Naive thymus-derived CD8-positive, alpha-beta T cell (primary cell): Measurements from ENCODE around the gene LRRFIP1. TPM values are rescaled to one million over a fixed set of nuclear protein-coding genes. Genes with fewer than 3 reads are reported as not detected.

Source experiments
- ATAC-seq, 2 donors: fragments of 150-1000 bp; cut with Tn5 transposase in 1 of 2; sonication (Bioruptor Pico), chemical (Tn5 transposase) in 1 of 2; 1 replicate in 1 of 2; 2 replicates in 1 of 2; pipeline ENCODE4 v1.10.0; 2021; ENCODE audit warnings: mild to moderate bottlenecking in 2 of 2, moderate library complexity in 2 of 2
- POLR2A ChIA-PET: fragments of 350-600 bp; sonication (Branson Sonifier 250); formaldehyde crosslinking; loops from one replicate; lab custom pipeline; 2021; ENCODE audit warnings: antibody characterized with exemption; lab: Charles Lee
- DNase-seq, 10 donors: peaks; one replicate each; pipeline versions ENCODE4 v3.0.0 to v3.0.0-alpha.2; 2020 to 2022
- H3K27ac Mint-ChIP-seq, 10 donors: one replicate each; pipeline ENCODE4 v1.8.0; 2020 to 2022; ENCODE audit warnings: mild to moderate bottlenecking in 10 of 10, mixed read lengths in 10 of 10, moderate library complexity in 4 of 10, inconsistent platforms in 1 of 10
- H3K27me3 Mint-ChIP-seq, 5 donors: one replicate each; pipeline ENCODE4 v1.8.0; 2021 to 2022; ENCODE audit warnings: mixed read lengths in 5 of 5
- H3K36me3 Mint-ChIP-seq, 3 donors: one replicate each; pipeline ENCODE4 v1.8.0; 2020 to 2022; ENCODE audit warnings: mixed read lengths in 3 of 3, mild to moderate bottlenecking in 2 of 3, inconsistent platforms in 1 of 3
- H3K4me1 Mint-ChIP-seq, 4 donors: one replicate each; pipeline ENCODE4 v1.8.0; 2021 to 2022; ENCODE audit warnings: mixed read lengths in 4 of 4
- H3K4me3 Mint-ChIP-seq, 10 donors: one replicate each; pipeline ENCODE4 v1.8.0; 2020 to 2022; ENCODE audit warnings: mild to moderate bottlenecking in 10 of 10, mixed read lengths in 10 of 10, moderate library complexity in 6 of 10, inconsistent platforms in 1 of 10
- H3K9me3 Mint-ChIP-seq, 9 donors: one replicate each; pipeline ENCODE4 v1.8.0; 2020 to 2022; ENCODE audit warnings: mixed read lengths in 9 of 9, mild to moderate bottlenecking in 3 of 9, inconsistent platforms in 1 of 9, moderate library complexity in 1 of 9
- polyA plus RNA-seq, 3 donors: library from polyadenylated mRNA; unstranded; fragments of 300-500 nt; fragmentation: Illumina TruSeq; gene quantifications; one replicate each; pipeline ENCODE4 v1.2.3, GENCODE V29; 2021
- total RNA-seq, 8 experiments: library from RNA in 2 of 8; stranded (reverse) in 2 of 8; gene quantifications; one replicate each; pipeline ENCODE4 v1.2.3 and lab custom pipeline; 2021 to 2026

Gene LRRFIP1
- total and polyA plus RNA-seq, 5 experiments from 2014 or later = 72.9 to 103 (median 91.8) TPM

- DNase-seq (no peak), ATAC-seq (no peak)
- Mint-ChIP-seq H3K27ac (no peak overlapping the region), H3K27me3 (peaks cover 0 to 5% (median 0%) of the 10 kb centered on the region in 5 donors), H3K9me3 (peaks cover 0 to 15% (median 2%) of the 10 kb centered on the region in 9 donors), H3K4me1 (peaks cover 8 to 12% (median 10%) of the 10 kb centered on the region in 4 donors), H3K4me3 (no peak overlapping the region), H3K36me3 (peaks cover 5 to 13% (median 6%) of the 10 kb centered on the region in 3 donors)
- POLR2A ChIA-PET = no interaction called here
These were observed 10.8 kb downstream of the LRRFIP1 start for GRCh38 chr2:237638176-237638575.

DNA sequence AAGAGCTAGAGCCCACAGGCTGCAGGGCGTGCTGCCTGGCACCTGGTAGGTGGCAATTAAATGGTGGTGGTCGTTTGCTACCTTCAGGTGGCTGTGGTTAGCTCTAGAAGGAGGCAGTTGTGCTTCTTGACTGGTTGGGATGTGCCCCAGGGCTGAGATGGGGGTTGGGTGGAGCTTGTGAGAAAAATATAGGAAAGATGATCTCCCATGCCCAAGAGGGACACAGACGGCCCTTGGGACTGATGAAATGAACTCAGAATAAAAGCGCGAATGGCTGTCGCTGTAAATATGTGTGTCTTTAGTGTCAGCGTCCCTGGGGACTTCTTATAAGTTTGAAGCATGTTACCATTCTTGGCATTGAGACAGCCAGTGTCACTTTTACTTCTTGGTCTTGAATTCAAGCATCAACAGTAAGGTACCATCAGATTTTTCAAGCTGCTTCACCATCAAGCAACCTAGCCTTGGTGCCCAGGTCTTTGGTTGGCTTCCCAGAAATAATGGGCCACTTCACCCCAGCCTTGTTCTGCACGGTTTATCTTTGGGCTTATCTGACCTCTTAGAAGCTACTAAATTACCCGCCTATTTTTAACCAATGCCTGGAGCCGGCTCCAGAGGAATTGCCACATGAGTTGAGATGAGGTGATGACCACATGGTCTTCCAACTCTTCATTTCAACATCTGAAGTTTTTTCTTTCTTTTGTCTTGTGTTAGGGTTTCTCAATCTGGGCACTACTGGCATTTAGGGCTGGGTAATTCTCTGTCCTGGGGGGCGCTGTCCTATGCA is 11.9 kb downstream of the LRRFIP1 start:
- peaks cover 8 to 12% (median 10%) of the 10 kb centered on the region in 4 donors for H3K4me1 Mint-ChIP-seq
- H3K36me3 Mint-ChIP-seq = peaks cover 5 to 13% (median 6%) of the 10 kb centered on the region in 3 donors
- DNase-seq = no peak
- H3K4me3 Mint-ChIP-seq = no peak overlapping the region
- POLR2A ChIA-PET = no interaction called here
- H3K27me3 Mint-ChIP-seq = peaks cover 0 to 3% (median 0%) of the 10 kb centered on the region in 5 donors
- ATAC-seq = no peak
- no peak overlapping the region for H3K27ac Mint-ChIP-seq
- peaks cover 0 to 15% (median 2%) of the 10 kb centered on the region in 9 donors for H3K9me3 Mint-ChIP-seq

DNA sequence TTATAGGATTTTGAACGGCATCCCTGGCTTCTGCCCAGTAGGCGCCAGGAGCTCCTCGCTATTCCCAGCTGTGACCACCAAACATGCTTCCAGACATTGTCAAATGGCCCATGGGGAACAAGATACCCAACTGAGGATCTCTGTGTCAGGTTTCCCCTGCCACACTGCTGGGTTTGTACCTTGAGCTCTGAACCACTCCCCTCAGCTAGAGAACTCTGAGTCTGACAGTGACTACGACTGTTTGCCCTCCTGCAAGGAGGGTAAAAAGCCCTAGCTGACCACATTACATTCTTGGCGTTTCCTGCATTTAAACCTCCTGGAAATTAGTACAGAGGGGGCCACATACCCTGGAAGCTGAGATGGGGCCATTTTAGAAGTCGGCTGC is 12.4 kb downstream of the LRRFIP1 start:
- Mint-ChIP-seq H3K4me1 (peaks cover 8 to 12% (median 10%) of the 10 kb centered on the region in 4 donors), H3K36me3 (peaks cover 3 to 8% (median 7%) of the 10 kb centered on the region in 3 donors), H3K27me3 (peaks cover 0 to 2% (median 0%) of the 10 kb centered on the region in 5 donors), H3K4me3 (no peak overlapping the region), H3K9me3 (peaks cover 0 to 9% (median 1%) of the 10 kb centered on the region in 9 donors), H3K27ac (no peak overlapping the region)
- ATAC-seq (no peak), DNase-seq (peak in 1 of 10 donors; percentile 28)
- POLR2A ChIA-PET = no interaction called here

DNA sequence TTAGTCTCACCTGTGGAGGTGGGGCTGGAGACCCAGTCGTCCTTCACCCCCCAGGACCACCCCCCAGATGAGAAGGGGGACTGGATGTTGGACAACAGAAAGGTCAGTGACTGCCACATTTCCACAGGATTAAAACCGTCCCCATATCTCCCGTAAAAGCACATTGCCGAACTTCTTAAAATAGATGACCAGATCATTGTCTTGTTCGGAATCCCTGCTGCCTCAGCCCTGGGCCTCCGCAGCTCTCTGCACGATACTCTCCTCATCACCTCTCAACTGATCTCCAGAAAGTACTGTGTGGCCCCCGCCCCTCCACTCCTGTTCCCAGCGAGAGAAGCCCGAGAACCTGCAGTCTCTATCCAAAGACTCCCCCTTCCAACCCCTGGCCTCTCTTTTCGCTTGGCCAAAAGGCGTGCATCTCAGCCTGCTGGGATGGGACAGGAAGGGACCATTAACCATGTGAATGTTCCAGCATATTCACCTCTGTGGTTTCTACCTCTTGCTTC is 13.2 kb downstream of the LRRFIP1 start:
- Mint-ChIP-seq H3K9me3 (peaks cover 0 to 6% (median 0%) of the 10 kb centered on the region in 9 donors), H3K36me3 (peaks cover 0 to 12% (median 7%) of the 10 kb centered on the region in 3 donors), H3K27ac (peak overlapping the region in 1 of 10 donors; percentile 43), H3K4me3 (no peak overlapping the region), H3K27me3 (no peaks in the 10 kb centered on the region), H3K4me1 (peaks cover 8 to 16% (median 10%) of the 10 kb centered on the region in 4 donors)
- ATAC-seq (no peak), DNase-seq (peak in 1 of 10 donors; percentile 50)
- POLR2A ChIA-PET = no interaction called here

DNA sequence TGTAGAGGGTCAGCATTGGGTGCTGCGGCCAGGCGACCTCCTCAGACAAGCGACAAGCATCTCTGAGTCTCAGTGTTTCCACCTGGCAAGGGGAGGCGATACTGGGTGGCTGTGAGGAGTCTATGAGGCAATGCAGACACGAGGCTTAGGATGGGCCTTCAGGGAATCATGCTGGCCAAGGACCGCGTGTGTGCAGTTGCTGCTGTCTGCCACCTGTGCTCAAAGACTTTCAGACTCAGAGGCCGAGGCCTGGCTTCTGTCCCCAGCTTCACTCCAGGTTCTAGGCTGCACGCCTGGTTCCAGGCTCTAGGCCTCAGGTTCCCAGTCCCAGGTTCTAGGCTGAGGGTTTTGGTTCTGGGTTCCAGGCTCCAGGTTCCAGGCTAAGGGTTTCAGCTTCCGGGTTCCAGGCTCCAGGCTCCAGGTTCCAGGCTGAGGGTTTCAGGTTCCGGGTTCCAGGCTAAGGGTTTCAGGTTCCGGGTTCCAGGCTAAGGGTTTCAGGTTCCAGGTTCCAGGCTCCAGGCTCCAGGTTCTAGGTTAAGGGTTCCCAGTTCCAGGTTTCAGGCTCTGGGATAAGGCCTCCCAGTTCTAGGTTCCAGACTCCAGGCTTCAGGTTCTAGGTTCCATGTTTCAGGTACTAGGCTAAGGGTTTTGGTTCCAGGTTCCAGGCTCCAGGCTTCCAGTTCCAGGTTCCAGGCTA is 14.8 kb downstream of the LRRFIP1 start:
- H3K4me3 Mint-ChIP-seq = no peak overlapping the region
- peaks cover 0 to 4% (median 0%) of the 10 kb centered on the region in 9 donors for H3K9me3 Mint-ChIP-seq
- H3K27ac Mint-ChIP-seq = no peak overlapping the region
- peak in 1 of 10 donors; percentile 42 for DNase-seq
- H3K4me1 Mint-ChIP-seq = peaks cover 1 to 6% (median 4%) of the 10 kb centered on the region in 4 donors
- H3K27me3 Mint-ChIP-seq = peaks cover 0 to 3% (median 0%) of the 10 kb centered on the region in 5 donors
- POLR2A ChIA-PET = no interaction called here
- no peak for ATAC-seq
- H3K36me3 Mint-ChIP-seq = peaks cover 5 to 15% (median 13%) of the 10 kb centered on the region in 3 donors

DNA sequence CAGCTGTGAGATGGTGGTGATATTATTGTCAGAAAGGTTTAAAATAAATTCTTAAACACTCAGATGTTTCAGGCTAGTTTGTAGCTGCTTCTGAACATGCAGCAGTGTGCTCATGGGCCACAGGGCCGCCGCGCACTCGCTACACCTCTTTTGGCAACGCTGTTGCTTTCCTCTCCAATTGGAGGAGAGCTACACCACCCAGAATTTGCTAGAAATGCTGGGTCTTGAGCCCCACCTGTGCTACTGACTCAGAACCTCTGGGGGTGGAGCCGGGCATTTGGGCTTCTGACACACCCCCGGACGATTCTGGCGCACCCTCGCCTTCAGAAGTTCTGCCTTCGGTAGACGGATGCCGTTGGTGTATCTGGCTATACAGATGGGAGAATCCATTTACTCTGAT is 15.7 kb downstream of the LRRFIP1 start:
- no peak for ATAC-seq

DNA sequence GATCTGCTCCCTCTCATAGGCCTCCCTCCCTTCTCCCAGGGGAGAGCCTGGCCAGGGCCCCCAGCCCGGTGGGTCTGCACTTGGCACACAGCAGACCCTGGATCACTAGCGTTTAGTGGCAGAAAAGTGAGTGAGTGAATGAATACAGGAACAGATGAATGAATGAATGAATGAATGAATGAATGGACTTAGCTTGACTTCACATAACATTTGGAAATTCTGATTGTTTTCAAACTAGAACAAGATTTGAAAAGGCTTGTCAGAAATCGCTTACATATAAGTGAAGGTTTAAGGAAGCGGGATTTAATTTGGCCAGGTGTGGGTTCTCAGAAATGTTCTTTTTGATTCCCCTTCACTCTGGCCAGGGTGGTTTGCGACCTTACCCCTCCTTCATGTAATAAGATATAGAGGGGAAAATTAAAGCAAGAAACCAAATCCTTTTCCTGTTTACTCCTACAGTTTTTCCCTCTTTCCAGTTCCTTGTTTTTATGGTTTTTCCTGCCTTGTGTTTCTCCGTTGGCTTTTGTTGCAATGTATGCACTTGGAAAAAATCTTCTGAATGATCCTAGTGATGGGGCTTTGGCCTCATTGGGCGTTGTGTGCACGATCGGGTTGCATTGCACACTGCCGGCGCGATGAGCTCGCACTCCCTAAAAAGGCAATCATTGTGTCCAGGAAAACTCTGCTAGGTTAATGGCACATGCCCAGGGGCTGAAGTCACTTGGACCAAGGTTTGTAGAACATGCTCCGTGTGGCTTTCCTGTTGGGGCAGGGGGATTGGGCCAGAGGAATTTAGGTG is 16.4 kb downstream of the LRRFIP1 start:
- DNase-seq = no peak
- peaks cover 0 to 4% (median 0%) of the 10 kb centered on the region in 9 donors for H3K9me3 Mint-ChIP-seq
- ATAC-seq = no peak
- no peak overlapping the region for H3K4me3 Mint-ChIP-seq
- POLR2A ChIA-PET = no interaction called here
- peaks cover 0 to 6% (median 2%) of the 10 kb centered on the region in 4 donors for H3K4me1 Mint-ChIP-seq
- H3K27me3 Mint-ChIP-seq = peaks cover 0 to 3% (median 0%) of the 10 kb centered on the region in 5 donors
- H3K36me3 Mint-ChIP-seq = peaks cover 5 to 15% (median 13%) of the 10 kb centered on the region in 3 donors
- H3K27ac Mint-ChIP-seq = no peak overlapping the region

More for the DNA sequence above, 15.7 kb downstream of the LRRFIP1 start:
- Mint-ChIP-seq H3K27me3 (peaks cover 0 to 3% (median 0%) of the 10 kb centered on the region in 5 donors), H3K36me3 (peaks cover 5 to 15% (median 13%) of the 10 kb centered on the region in 3 donors), H3K27ac (no peak overlapping the region), H3K4me3 (no peak overlapping the region), H3K4me1 (peaks cover 0 to 6% (median 3%) of the 10 kb centered on the region in 4 donors), H3K9me3 (peaks cover 0 to 4% (median 0%) of the 10 kb centered on the region in 9 donors)
- POLR2A ChIA-PET = no interaction called here
- peak in 1 of 10 donors; percentile 53 for DNase-seq

- Mint-ChIP-seq H3K9me3 (peaks cover 0 to 4% (median 0%) of the 10 kb centered on the region in 9 donors), H3K27ac (peak overlapping the region in 1 of 10 donors; percentile 54), H3K4me3 (no peak overlapping the region), H3K4me1 (peaks cover 0 to 6% (median 2%) of the 10 kb centered on the region in 4 donors), H3K27me3 (peaks cover 0 to 3% (median 0%) of the 10 kb centered on the region in 5 donors), H3K36me3 (peaks cover 5 to 15% (median 13%) of the 10 kb centered on the region in 3 donors)
- POLR2A ChIA-PET = no interaction called here
- ATAC-seq (no peak), DNase-seq (no peak)
These were observed 17.0 kb downstream of the LRRFIP1 start for GRCh38 chr2:237644381-237644703.

- no peak overlapping the region for H3K4me3 Mint-ChIP-seq
- H3K4me1 Mint-ChIP-seq = peaks cover 0 to 6% (median 2%) of the 10 kb centered on the region in 4 donors
- peak overlapping the region in 1 of 10 donors; percentile 23 for H3K27ac Mint-ChIP-seq
- DNase-seq = peak in 1 of 10 donors; percentile 28
- POLR2A ChIA-PET = no interaction called here
- H3K9me3 Mint-ChIP-seq = peaks cover 0 to 4% (median 0%) of the 10 kb centered on the region in 9 donors
- ATAC-seq = no peak
- peaks cover 5 to 15% (median 13%) of the 10 kb centered on the region in 3 donors for H3K36me3 Mint-ChIP-seq
- peaks cover 0 to 3% (median 0%) of the 10 kb centered on the region in 5 donors for H3K27me3 Mint-ChIP-seq
These were observed 17.9 kb downstream of the LRRFIP1 start for GRCh38 chr2:237645261-237645660.

GRCh38 chr2:237647176-237648015 is 20.0 kb downstream of the LRRFIP1 start:
- H3K27me3 Mint-ChIP-seq = peaks cover 0 to 4% (median 0%) of the 10 kb centered on the region in 5 donors
- peak in 1 of 10 donors; percentile 30 for DNase-seq
- H3K4me1 Mint-ChIP-seq = peaks cover 0 to 5% (median 2%) of the 10 kb centered on the region in 4 donors
- ATAC-seq = no peak
- H3K9me3 Mint-ChIP-seq = peaks cover 0 to 7% (median 0%) of the 10 kb centered on the region in 9 donors
- H3K36me3 Mint-ChIP-seq = peaks cover 9 to 17% (median 12%) of the 10 kb centered on the region in 3 donors
- no peak overlapping the region for H3K4me3 Mint-ChIP-seq
- POLR2A ChIA-PET = no interaction called here
- peak overlapping the region in 2 of 10 donors; percentile 71 to 72 for H3K27ac Mint-ChIP-seq

DNA sequence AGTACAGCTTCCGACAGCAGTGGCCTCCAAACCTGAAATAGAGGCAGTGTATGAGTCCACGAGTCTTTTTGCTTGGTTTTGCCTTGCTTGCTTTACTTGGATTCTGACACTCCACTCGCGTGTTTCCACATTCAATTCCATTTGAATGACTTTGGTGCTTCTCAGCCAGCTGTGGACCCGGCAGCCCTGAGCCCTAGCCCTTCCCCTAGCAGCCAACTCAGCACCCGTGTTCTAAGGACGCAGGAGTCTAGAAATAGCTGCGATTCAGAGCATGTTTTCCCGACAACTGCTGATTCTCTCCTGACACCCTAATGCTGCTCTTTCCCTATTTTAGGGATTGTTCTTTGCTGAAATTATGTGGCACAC is 20.6 kb downstream of the LRRFIP1 start:
- H3K27me3 Mint-ChIP-seq = peaks cover 0 to 4% (median 0%) of the 10 kb centered on the region in 5 donors

More for the DNA sequence above, 20.6 kb downstream of the LRRFIP1 start:
- DNase-seq (no peak), ATAC-seq (no peak)
- peaks cover 0 to 10% (median 2%) of the 10 kb centered on the region in 9 donors for H3K9me3 Mint-ChIP-seq
- POLR2A ChIA-PET = no interaction called here
- peaks cover 0 to 5% (median 4%) of the 10 kb centered on the region in 4 donors for H3K4me1 Mint-ChIP-seq
- H3K36me3 Mint-ChIP-seq = peaks cover 12 to 20% (median 12%) of the 10 kb centered on the region in 3 donors
- peak overlapping the region in 1 of 10 donors; percentile 43 for H3K27ac Mint-ChIP-seq
- no peak overlapping the region for H3K4me3 Mint-ChIP-seq
